Epithelial cell of prostate (primary cell): Measurements from ENCODE around the gene PCAT7.
"Not testable (repeated sequence)": the region's sequence is repeated elsewhere in the genome, so short reads cannot be mapped to it uniquely, and the experiment has no call there.

Experiments used
- DNase-seq: peaks from one replicate; pipeline ENCODE4 v3.0.0-alpha.2; 2011; ENCODE audit warnings: low read depth, low spot score
- H3K27ac ChIP-seq: fragments of 450-650 bp; 2 replicates; pipeline ENCODE4 v1.5.1; 2017; ENCODE audit warnings: mild to moderate bottlenecking

PCAT7 gene

GRCh38 chr9:94560237-94560636 is 5.4 kb downstream of the PCAT7 start:
- DNase-seq = no peak
- no peak overlapping the region for H3K27ac ChIP-seq

DNA sequence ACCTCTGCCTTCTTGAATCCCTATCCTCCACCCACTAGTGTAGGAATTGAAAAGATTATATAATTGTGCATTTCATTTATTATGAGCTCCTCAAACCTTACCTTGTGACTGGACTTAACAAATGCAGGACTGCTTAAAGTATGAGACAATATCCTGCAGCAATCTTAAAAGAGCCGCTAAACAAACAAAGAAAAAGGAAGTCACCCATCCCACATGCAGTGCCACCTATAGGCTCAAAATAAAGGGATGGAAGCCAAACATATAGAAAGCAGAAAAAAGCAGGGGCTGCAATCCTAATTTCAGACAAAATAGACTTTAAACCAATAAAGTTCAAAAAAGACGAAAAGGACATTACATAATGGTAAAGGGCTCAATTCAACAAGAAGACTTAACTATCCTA is 8.7 kb downstream of the PCAT7 start:
- no peak for DNase-seq

GRCh38 chr9:94564279-94564678 is 9.4 kb downstream of the PCAT7 start:
- not testable (repeated sequence) for DNase-seq, H3K27ac ChIP-seq

More for the DNA sequence above, 8.7 kb downstream of the PCAT7 start:
- no peak overlapping the region for H3K27ac ChIP-seq

GRCh38 chr9:94566550-94566949 is 11.7 kb downstream of the PCAT7 start:
- no peak overlapping the region for H3K27ac ChIP-seq
- DNase-seq = no peak

DNA sequence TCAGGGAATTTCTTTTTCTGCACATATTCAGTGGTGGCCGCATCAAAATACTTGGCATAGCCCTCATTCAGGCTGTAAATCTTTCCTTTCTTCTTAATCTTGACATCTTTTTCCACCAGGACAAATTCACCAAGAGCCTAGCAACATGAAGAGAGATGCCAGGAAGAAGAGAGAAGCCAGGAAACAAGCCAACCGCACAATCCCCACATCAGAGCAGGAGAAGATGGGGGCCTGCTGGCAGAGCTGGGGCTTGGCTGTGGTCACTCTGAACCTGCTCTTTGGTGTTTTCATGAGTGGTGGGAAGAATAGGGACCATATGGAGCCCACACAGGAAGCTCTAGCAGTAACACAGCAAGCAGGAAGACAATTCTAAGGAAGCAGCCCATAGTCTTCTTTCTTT is 12.4 kb downstream of the PCAT7 start:
- no peak for DNase-seq
- no peak overlapping the region for H3K27ac ChIP-seq

- DNase-seq = no peak
- no peak overlapping the region for H3K27ac ChIP-seq
Observed at GRCh38 chr9:94568250-94568889, 13.5 kb downstream of the PCAT7 start.

DNA sequence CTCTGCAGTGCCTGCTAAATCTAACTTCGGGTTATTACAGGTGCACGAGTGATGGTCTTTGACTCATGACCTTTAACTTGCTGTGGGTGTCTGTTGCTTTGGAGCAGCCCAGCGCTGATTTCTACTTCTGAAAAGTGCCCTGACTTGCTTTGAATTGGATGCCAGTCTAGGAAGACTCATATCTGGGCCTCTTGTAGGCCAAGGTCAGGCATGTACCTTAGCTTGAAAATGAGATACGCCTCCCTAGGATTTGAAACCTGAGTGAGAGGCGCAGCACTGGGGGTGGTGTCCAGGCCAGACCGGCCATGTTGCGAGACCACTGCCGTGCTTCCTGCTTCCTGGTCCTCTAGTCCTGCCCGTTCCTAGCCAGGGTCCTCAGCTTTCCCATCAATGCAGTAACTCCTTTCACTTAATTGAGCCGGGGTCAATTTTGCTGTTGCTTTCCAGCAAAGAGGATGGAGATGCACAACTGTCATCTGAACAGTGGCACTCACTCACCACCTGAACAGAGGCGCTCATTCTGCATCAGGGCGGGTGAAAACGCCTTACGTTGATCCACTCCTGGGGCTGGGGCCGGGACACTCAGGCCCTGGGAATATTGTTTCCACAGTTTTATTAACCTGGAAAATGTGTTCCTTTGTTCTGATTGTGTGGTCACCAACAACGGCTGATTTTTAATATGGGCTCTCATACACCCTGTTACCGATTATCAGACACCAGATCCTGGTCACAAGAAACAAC is 14.3 kb downstream of the PCAT7 start:
- no peak overlapping the region for H3K27ac ChIP-seq
- DNase-seq = no peak

DNA sequence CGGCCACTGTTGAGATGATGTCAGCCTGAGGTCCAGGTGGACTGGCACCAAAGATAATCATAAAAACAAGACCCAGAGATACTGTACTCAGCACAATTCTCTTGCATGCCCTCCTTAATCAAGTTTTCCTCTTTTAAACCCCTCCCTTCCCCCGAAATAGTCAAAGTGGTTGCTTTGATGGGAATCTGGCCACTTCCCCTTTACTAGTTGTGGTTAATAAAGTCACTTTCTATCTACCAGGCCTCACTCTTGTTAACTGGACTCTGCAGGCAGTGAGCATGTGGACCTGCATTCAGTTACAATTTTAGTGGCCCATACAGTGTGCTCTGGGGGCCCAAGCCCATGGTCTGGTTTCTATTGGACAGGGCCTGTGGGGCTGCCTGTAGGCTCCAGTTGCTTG is 21.2 kb downstream of the PCAT7 start:
- no peak overlapping the region for H3K27ac ChIP-seq
- no peak for DNase-seq

- no peak for DNase-seq
- H3K27ac ChIP-seq = no peak overlapping the region
Observed at GRCh38 chr9:94577036-94577435, 22.2 kb downstream of the PCAT7 start.

- no peak for DNase-seq
- H3K27ac ChIP-seq = no peak overlapping the region
Observed at GRCh38 chr9:94577571-94577970, 22.7 kb downstream of the PCAT7 start.

DNA sequence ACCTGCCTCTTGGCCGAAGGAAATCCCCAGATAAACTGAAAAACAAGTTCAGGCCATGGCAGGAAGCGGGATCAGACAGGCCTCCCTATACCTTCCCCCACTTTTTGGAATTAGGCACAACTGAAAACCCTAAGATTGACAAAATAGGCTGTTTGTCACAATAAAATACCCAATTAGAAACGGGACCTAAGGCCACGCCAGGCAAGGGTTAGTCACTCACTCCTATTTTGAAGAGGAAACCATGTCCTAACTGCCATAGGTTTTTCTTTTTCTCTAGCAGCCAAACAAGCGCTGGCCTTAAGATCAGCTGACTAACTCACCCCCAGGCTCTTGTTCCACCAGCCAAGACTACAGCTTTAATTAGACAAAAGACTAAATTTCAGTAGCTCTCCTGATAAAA is 26.8 kb downstream of the PCAT7 start:
- no peak for DNase-seq
- H3K27ac ChIP-seq = no peak overlapping the region

DNA sequence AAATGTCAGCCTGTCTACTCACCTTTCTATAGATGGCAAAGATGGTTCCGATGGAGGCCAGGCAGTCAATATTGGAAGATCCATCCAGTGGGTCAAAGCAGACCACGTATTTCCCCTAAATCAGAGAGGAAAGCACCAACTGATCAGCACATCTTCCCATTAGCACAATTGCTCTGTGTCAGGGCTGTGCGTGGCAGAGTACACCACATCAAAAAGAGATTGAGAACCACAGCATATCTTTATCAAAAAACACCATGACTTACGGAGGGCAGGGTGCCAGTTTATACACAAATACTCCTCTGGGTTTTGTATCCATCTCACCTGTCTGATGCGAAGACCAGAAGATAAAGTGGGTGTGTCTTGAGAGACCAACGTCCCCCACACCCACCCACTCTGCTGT is 29.7 kb downstream of the PCAT7 start:
- H3K27ac ChIP-seq = no peak overlapping the region
- DNase-seq = no peak

- no peak for DNase-seq
- no peak overlapping the region for H3K27ac ChIP-seq
Observed at GRCh38 chr9:94586316-94586715, 31.4 kb downstream of the PCAT7 start.

DNA sequence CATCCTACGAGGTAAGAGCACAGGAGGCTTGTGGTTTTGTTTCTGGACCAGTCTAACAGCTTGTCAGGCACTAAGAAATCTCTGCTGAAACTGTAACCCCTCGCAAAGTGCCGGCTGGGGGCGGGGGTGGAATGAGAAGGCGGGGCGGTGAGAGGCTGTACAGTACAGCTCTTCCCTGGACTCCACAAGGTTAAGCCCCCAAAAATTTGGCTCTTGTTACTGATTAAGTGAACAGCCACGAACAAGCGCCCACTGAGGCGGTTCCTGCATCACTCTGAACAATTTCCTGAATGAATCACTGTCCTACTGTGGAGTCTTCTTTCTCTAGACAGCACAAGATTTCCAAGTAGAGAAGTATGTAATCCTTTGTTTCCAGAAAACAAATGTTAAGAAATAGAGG is 31.9 kb downstream of the PCAT7 start:
- no peak overlapping the region for H3K27ac ChIP-seq
- DNase-seq = no peak

DNA sequence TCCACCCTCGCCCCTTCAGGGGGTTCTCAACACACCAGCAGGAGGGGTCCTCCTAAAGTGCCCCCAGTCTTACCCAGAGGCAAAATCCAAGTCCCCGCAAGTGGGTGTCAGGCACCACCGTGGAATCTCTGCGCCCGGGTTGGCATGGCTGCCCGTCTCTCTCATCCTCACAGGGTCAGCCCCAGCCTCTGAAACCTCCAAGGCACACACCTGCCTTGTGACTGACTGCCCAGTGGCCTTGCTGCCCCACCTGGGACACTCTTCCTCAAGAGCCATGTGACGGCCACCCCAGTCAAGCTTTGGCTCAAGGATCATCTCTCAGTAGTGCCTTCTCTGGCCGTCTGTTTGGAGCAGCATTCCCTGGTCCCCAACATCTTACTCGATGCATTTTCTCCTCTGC is 33.8 kb downstream of the PCAT7 start:
- H3K27ac ChIP-seq = no peak overlapping the region
- DNase-seq = no peak

GRCh38 chr9:94591046-94591545 is 36.2 kb downstream of the PCAT7 start:
- not testable (repeated sequence) for H3K27ac ChIP-seq, DNase-seq

DNA sequence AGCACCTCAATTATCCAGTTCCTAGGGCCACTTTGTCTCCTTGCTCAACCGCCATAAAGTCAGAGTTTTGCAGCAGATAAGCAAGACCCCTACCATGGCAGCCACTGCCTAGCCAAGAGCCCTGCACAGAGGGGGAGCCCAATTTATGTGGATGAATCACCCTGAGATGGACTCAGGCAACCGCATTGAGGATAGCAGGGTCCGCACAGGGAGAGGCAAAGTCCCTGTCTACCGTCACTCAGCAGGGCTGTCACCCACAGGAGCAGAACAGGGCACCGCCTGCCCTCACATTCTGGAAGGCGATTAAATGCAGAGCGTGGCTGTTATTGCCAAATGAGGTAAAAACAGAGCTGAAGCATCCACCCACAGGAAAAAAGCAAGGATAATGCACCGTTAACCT is 37.0 kb downstream of the PCAT7 start:
- H3K27ac ChIP-seq = no peak overlapping the region
- DNase-seq = no peak

GRCh38 chr9:94592683-94593082 is 37.8 kb downstream of the PCAT7 start:
- not testable (repeated sequence) for H3K27ac ChIP-seq, DNase-seq

GRCh38 chr9:94593459-94594345 is 38.8 kb downstream of the PCAT7 start, which contains the start of gene FBP2:
FBP2 (minus strand) TSS chr9:94593824; CDS start chr9:94593726, 98 bp downstream.
- DNase-seq = no peak
- no peak within 1 kb of the TSS for H3K27ac ChIP-seq

GRCh38 chr9:94599102-94599501 is 44.2 kb downstream of the PCAT7 start:
- DNase-seq = no peak
- H3K27ac ChIP-seq = no peak overlapping the region

DNA sequence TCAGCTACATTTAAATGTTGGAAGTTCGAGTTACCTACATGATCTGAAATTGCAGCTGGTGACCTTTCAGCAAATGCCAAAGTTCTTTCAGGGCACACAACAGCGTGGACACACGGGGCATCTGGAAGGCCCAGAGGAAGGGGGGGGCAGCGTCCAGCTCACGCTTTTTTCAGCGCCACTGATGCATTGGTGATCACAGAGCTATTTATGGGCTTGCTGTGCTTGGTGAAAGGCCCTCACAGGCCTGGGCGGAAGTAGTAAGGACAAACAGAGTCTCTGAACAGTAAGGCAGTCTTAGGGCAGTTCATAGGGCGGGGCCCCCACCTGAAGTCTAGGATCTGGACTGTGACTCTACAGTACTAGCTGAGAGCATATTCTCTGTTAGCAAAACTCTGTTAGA is 45.4 kb downstream of the PCAT7 start:
- H3K27ac ChIP-seq = no peak overlapping the region
- DNase-seq = no peak
